ENCODE measurements around the gene OR6N1. TPM values are rescaled to one million over a fixed set of nuclear protein-coding genes. Genes with fewer than 3 reads are reported as not detected.

OR6N1 gene
- total and polyA plus RNA-seq, 9 of the 15 experiments (the other 6 are each of a cell fraction or from before 2014, with no cell fraction given): 0.01 to 0.07 TPM; not detected in 7

DNA sequence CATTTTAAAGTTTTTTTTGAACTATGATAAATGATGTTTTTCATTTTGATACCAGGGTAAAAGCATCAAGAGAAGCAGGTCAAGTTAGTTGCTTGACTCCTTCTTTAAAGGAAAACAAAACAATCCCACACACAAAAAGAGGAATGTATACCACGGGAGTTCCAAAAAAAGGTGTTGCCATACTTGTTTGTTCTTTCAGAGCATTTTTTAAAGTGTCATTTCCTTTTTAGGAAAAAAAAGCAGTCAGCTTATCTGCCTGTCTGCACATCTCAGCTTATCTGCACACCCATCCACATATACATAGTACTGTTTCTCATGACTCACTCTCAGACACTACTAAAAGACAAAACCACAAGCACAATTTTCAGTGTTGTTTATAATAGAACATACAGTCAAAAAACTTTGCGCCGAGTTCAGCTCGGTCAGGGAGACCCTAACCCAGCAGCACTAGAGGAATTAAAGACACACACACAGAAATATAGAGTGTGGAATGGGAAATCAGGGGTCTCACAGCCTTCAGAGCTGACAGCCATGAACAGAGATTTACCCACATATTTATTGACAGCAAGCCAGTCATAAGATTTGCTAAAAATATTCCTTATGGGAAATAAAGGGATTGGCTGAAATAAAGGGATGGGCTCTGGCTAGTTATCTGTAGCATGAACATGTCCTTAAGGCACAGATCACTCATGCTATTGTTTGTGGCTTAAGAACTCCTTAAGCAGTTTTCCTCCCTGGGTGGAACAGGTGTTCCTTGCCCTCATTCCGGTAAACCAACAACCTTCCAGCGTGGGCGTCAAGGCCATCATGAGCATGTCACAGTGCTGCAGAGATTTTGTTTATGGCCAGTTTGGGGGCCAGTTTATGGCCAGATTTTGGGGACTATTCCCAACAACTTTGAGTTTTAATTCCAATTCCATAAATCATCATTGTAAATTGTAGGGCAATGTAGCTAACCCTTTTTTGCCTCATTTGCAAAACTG, 47.8 kb upstream of the OR6N1 start (continued):
- TF ChIP-seq IFI16 (CRISPR knock-in tag; IDR thresholded peaks at IDR 0.05): no peak
- TF ChIP-seq TCF3 (CRISPR knock-in tag; IDR thresholded peaks at IDR 0.05): peak; percentile 90
- peak; percentile 39; the same call in 1 of the 2 replicates for TF ChIP-seq ELF1 (tag; IDR thresholded peaks at IDR 0.05)
- no peak for TF ChIP-seq SAP30 (IDR thresholded peaks at IDR 0.05; ENCODE audit: borderline replicate concordance, insufficient read depth, low read depth, low read length, poor library complexity, severe bottlenecking)
- TF ChIP-seq MIER1 (IDR thresholded peaks at IDR 0.05; ENCODE audit: low read depth): no peak
- TF ChIP-seq, protein P1, sequence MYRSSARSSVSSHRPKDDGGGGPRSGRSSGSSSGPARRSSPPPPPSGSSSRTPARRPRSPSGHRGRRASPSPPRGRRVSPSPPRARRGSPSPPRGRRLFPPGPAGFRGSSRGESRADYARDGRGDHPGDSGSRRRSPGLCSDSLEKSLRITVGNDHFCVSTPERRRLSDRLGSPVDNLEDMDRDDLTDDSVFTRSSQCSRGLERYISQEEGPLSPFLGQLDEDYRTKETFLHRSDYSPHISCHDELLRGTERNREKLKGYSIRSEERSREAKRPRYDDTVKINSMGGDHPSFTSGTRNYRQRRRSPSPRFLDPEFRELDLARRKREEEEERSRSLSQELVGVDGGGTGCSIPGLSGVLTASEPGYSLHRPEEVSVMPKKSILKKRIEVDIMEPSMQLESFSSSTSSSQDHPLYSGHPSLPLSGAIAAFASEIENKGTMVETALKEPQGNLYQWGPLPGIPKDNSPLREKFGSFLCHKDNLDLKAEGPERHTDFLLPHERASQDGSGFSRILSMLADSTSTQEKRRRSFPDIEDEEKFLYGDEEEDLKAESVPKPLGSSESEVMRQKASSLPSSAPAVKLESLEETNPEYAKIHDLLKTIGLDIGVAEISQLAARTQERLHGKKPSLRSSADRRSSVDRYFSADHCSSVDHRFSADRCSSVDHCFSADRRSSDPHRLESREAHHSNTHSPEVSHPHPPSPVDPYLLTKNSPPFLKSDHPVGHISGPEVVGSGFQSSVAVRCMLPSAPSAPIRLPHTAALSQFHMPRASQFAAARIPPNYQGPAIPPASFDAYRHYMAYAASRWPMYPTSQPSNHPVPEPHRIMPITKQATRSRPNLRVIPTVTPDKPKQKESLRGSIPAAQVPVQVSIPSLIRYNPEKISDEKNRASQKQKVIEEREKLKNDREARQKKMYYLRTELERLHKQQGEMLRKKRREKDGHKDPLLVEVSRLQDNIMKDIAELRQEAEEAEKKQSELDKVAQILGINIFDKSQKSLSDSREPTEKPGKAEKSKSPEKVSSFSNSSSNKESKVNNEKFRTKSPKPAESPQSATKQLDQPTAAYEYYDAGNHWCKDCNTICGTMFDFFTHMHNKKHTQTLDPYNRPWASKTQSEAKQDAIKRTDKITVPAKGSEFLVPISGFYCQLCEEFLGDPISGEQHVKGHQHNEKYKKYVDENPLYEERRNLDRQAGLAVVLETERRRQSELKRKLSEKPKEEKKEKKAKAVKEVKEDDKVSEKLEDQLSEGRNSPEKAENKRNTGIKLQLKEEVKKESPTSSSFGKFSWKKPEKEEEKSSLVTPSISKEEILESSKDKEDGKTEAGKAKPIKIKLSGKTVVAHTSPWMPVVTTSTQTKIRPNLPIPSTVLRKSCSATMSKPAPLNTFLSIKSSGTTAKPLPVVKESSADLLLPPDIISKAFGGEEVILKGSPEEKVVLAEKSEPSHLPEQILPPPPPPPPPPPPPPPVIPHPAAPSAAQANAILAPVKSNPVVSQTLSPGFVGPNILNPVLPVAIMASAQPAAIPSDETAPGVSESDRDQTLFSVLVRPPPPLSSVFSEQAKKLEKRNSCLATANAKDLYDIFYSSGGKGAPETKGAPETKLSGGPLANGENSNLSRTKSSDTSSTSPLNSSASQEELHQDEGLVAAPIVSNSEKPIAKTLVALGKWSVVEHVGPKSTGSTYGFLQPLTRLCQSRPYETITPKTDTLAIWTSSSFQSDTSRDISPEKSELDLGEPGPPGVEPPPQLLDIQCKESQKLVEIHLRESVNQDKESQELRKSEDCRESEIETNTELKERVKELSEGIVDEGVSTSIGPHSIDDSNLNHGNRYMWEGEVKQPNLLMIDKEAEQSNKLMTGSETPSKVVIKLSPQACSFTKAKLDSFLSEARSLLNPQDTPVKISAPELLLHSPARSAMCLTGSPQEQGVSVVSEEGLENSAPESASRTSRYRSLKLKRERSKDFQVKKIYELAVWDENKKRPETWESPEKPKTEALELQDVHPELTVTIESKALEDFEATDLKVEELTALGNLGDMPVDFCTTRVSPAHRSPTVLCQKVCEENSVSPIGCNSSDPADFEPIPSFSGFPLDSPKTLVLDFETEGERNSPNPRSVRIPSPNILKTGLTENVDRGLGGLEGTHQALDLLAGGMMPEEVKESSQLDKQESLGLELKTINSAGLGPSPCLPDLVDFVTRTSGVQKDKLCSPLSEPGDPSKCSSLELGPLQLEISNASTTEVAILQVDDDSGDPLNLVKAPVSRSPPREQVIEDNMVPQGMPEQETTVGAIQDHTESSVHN (IDR thresholded peaks at IDR 0.05; ENCODE audit: borderline replicate concordance in 1 of 2, low read depth in 1 of 2): peak; percentile 24 to 69; a peak in 2 of 4 replicates
- TF ChIP-seq DIDO1 (tag; IDR thresholded peaks at IDR 0.05; ENCODE audit: low read depth): no peak
- TF ChIP-seq POLR2H (tag; IDR thresholded peaks at IDR 0.05; ENCODE audit: low read depth): peak; percentile 46; the same call in 1 of the 2 replicates
- no peak for TF ChIP-seq ZKSCAN3 (CRISPR knock-in tag; IDR thresholded peaks at IDR 0.05)
- no peak for TF ChIP-seq XRCC5 (IDR thresholded peaks at IDR 0.05; ENCODE audit: low read depth, low read length)
- no peak for TF ChIP-seq RFX5 (IDR thresholded peaks at IDR 0.05; ENCODE audit: low read depth, low read length)
- peak; percentile 96 for TF ChIP-seq SOX6 (IDR thresholded peaks at IDR 0.05)
- TF ChIP-seq, protein P2, sequence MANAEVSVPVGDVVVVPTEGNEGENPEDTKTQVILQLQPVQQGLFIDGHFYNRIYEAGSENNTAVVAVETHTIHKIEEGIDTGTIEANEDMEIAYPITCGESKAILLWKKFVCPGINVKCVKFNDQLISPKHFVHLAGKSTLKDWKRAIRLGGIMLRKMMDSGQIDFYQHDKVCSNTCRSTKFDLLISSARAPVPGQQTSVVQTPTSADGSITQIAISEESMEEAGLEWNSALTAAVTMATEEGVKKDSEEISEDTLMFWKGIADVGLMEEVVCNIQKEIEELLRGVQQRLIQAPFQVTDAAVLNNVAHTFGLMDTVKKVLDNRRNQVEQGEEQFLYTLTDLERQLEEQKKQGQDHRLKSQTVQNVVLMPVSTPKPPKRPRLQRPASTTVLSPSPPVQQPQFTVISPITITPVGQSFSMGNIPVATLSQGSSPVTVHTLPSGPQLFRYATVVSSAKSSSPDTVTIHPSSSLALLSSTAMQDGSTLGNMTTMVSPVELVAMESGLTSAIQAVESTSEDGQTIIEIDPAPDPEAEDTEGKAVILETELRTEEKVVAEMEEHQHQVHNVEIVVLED (CRISPR knock-in tag; IDR thresholded peaks at IDR 0.05): peak; percentile 35; the same call in 1 of the 2 replicates
- TF ChIP-seq KDM5B (IDR thresholded peaks at IDR 0.05; ENCODE audit: insufficient replicate concordance, low read depth, low read length): no peak
- peak; percentile 85 for TF ChIP-seq PML (IDR thresholded peaks at IDR 0.05; ENCODE audit: low read length)
- no peak for TF ChIP-seq MED1 (CRISPR knock-in tag; IDR thresholded peaks at IDR 0.05; ENCODE audit: borderline replicate concordance)
- no peak for TF ChIP-seq ZNF695 (CRISPR knock-in tag; IDR thresholded peaks at IDR 0.05)

Measured in K562 (cell line).